K562 (cell line): ENCODE results near the gene S100A9. TPM values are rescaled to one million over a fixed set of nuclear protein-coding genes. Genes with fewer than 3 reads are reported as not detected.

Source experiments
- ATAC-seq: fragments of 200-7000 bp; cut with Tn5 transposase; 3 replicates; pipeline ENCODE4 v1.9.1; 2020; ENCODE audit warnings: moderate library complexity
- BruUV-seq: library from RNA; stranded (reverse); fragments of 400-500 nt; replicated peaks from 2 replicates; lab custom pipeline; 2021; lab: Mats Ljungman, UMichigan
- CTCF ChIA-PET: fragments of 300-600 bp; formaldehyde crosslinking; extraction: SDS; loops from one replicate; lab custom pipeline; 2021; ENCODE audit warnings: low intra/inter-chr PET ratio; lab: Yijun Ruan, JAX
- POLR2A ChIA-PET: fragments of 300-600, 350-650 bp; sonication (Branson Sonifier 250); formaldehyde crosslinking; extraction: SDS; loops from one replicate; lab custom pipeline; 2021; ENCODE audit warnings: antibody characterized with exemption, inconsistent platforms; lab: Yijun Ruan, JAX
- DNase-seq, 4 experiments: peaks; one replicate each; pipeline versions ENCODE4 v3.0.0 to v3.0.0-alpha.2; 2011 to 2018; ENCODE audit warnings: low spot score in 3 of 4, mixed read lengths in 3 of 4; ENCODE audit errors: extremely low read depth in 1 of 4
- FAIRE-seq: peaks from 2 replicates; lab custom pipeline; 2011; peaks lifted over from hg19 to GRCh38; lab: Jason Lieb, UNC
- H2AFZ ChIP-seq: 2 replicates; pipeline ENCODE4 v1.6.0; 2011; ENCODE audit warnings: low read depth, low read length, control low read depth, inconsistent platforms
- H3K27ac ChIP-seq: fragments of 200-600 bp; 3 replicates; pipeline ENCODE4 v1.8.0; 2011; ENCODE audit warnings: low read depth, mild to moderate bottlenecking, control low read depth, inconsistent platforms, low read length, moderate library complexity, mixed read lengths; ENCODE audit errors: extremely low read depth
- H3K27me3 ChIP-seq, 2 experiments: fragments of 300-600 bp in 1 of 2; 2 replicates in 1 of 2; 3 replicates in 1 of 2; pipeline versions ENCODE4 v1.6.0 to v1.8.0; 2011; ENCODE audit warnings: inconsistent platforms in 2 of 2, low read length in 2 of 2, mild to moderate bottlenecking in 1 of 2, mixed read lengths in 1 of 2, moderate library complexity in 1 of 2; ENCODE audit not compliant: control insufficient read depth in 2 of 2, insufficient read depth in 2 of 2
- H3K36me3 ChIP-seq: fragments of 300-600 bp; 3 replicates; pipeline ENCODE4 v1.8.0; 2011; ENCODE audit warnings: mild to moderate bottlenecking, low read length, inconsistent platforms; ENCODE audit not compliant: control insufficient read depth, insufficient read depth
- H3K4me1 ChIP-seq, 2 experiments: fragments of 200-600 bp in 1 of 2; replicated peaks in 1 of 2; 2 replicates in 1 of 2; 3 replicates in 1 of 2; pipeline versions ENCODE4 v1.5.1 to v1.8.0; 2011; ENCODE audit warnings: inconsistent platforms in 2 of 2, low read length in 2 of 2, mild to moderate bottlenecking in 1 of 2, mixed read lengths in 1 of 2, moderate library complexity in 1 of 2; ENCODE audit not compliant: control insufficient read depth in 2 of 2, insufficient read depth in 2 of 2
- H3K4me2 ChIP-seq: 2 replicates; pipeline ENCODE4 v1.6.1; 2011; ENCODE audit warnings: low read length, control low read depth, inconsistent platforms, mixed read lengths; ENCODE audit not compliant: insufficient read depth
- H3K4me3 ChIP-seq: fragments of 200-600 bp; sonication (generic), shearing (Covaris generic); 2 replicates; pipeline ENCODE4 v1.5.1; 2016; ENCODE audit warnings: control low read depth, inconsistent platforms
- H3K79me2 ChIP-seq: fragments of 200-600 bp; 3 replicates; pipeline ENCODE4 v1.8.0; 2011; ENCODE audit warnings: low read length, inconsistent platforms; ENCODE audit not compliant: control insufficient read depth, insufficient read depth
- H3K9ac ChIP-seq, 2 experiments: 2 replicates each; pipeline versions ENCODE4 v1.6.0 to v1.6.1; 2011; ENCODE audit warnings: low read depth in 2 of 2, low read length in 2 of 2, control low read depth in 1 of 2, inconsistent platforms in 1 of 2, mild to moderate bottlenecking in 1 of 2, mixed read lengths in 1 of 2; ENCODE audit not compliant: insufficient read depth in 1 of 2
- H3K9me1 ChIP-seq: one replicate; pipeline ENCODE4 v1.6.0; 2011; ENCODE audit warnings: inconsistent platforms, mild to moderate bottlenecking, low read length, moderate library complexity; ENCODE audit not compliant: control insufficient read depth, insufficient read depth
- H3K9me3 ChIP-seq: replicated peaks from 2 replicates; pipeline ENCODE4 v1.5.1; 2011; ENCODE audit warnings: low read depth, low read length, inconsistent platforms; ENCODE audit not compliant: control insufficient read depth, insufficient read depth
- H4K20me1 ChIP-seq: replicated peaks from 2 replicates; pipeline ENCODE4 v1.6.1; 2011; ENCODE audit warnings: low read length, inconsistent platforms, mixed read lengths; ENCODE audit not compliant: control insufficient read depth, insufficient read depth
- BMI1 ChIP-seq: fragments of 150-350 bp; IDR thresholded peaks from 2 replicates; pipeline ENCODE4 v1.6.1; 2014; ENCODE audit warnings: low read length
- DNMT1 ChIP-seq: fragments of 450-650 bp; IDR thresholded peaks from 2 replicates; pipeline ENCODE4 v1.6.1; 2016; ENCODE audit warnings: antibody characterized with exemption, mild to moderate bottlenecking
- NR4A1 ChIP-seq, 2 experiments: fragments of 250-450 bp in 1 of 2; fragments of 450-650 bp in 1 of 2; sonication (Bioruptor Pico) in 1 of 2; IDR thresholded peaks; 2 replicates each; pipeline versions ENCODE4 v1.4.0 to v1.6.1; 2016 to 2020; ENCODE audit warnings: mild to moderate bottlenecking in 2 of 2, missing compliant biosample characterization in 1 of 2, missing genetic modification characterization in 1 of 2, moderate library complexity in 1 of 2
- PML ChIP-seq: IDR thresholded peaks from 2 replicates; pipeline ENCODE4 v1.6.1; 2012; ENCODE audit warnings: low read length, inconsistent platforms
- POLR3G ChIP-seq: IDR thresholded peaks from 2 replicates; pipeline ENCODE4 v1.6.1; 2011; ENCODE audit not compliant: insufficient read length, insufficient replicate concordance; ENCODE audit errors: extremely low read depth
- SMC3 ChIP-seq: conservative IDR thresholded peaks from 2 replicates; pipeline ENCODE4 v1.6.1; 2011; ENCODE audit warnings: low read depth, low read length, improper control_type of control experiment; ENCODE audit not compliant: insufficient read depth
- SNIP1 ChIP-seq: fragments of 450-650 bp; IDR thresholded peaks from 2 replicates; pipeline ENCODE4 v1.7.1; 2017; ENCODE audit warnings: low read depth, mild to moderate bottlenecking
- TRIM24 ChIP-seq, 2 experiments: fragments of 450-650 bp; IDR thresholded peaks; 2 replicates each; pipeline ENCODE4 v1.6.1; 2016
- ZBTB1 ChIP-seq: sonication (generic); formaldehyde crosslinking; IDR thresholded peaks from 2 replicates; pipeline ENCODE4 v1.8.1; 2023; ENCODE audit warnings: missing genetic modification reagents, low read depth, mild to moderate bottlenecking, borderline replicate concordance
- ZFPM2 ChIP-seq: fragments of 250-450 bp; sonication (Bioruptor Pico); IDR thresholded peaks from 2 replicates; pipeline ENCODE4 v1.5.1; 2022; ENCODE audit warnings: mild to moderate bottlenecking
- ZFX ChIP-seq: sonication (generic); formaldehyde crosslinking; IDR thresholded peaks from 2 replicates; pipeline ENCODE4 v1.8.0; 2022; ENCODE audit warnings: mild to moderate bottlenecking, missing genetic modification reagents, moderate library complexity
- ZNF12 ChIP-seq: sonication (generic); formaldehyde crosslinking; IDR thresholded peaks from 2 replicates; pipeline ENCODE4 v1.4.0; 2020; ENCODE audit warnings: mild to moderate bottlenecking, missing genetic modification reagents
- ZNF124 ChIP-seq: sonication (generic); formaldehyde crosslinking; IDR thresholded peaks from 2 replicates; pipeline ENCODE4 v1.8.1; 2022; ENCODE audit warnings: missing genetic modification reagents
- ZNF444 ChIP-seq: fragments of 250-450 bp; sonication (Bioruptor Pico); IDR thresholded peaks from 2 replicates; pipeline ENCODE4 v1.4.0; 2020; ENCODE audit warnings: mild to moderate bottlenecking, moderate library complexity
- ZNF75A ChIP-seq: fragments of 450-650 bp; formaldehyde crosslinking; IDR thresholded peaks from 2 replicates; pipeline ENCODE4 v1.4.0; 2020; ENCODE audit warnings: mild to moderate bottlenecking
- WGBS: fragments of 100-300 bp; shearing (Covaris generic); methylation state at CpG from one replicate; pipeline ENCODE4 v1.1.6; 2016; ENCODE audit warnings: low coverage, mixed read lengths; ENCODE audit not compliant: insufficient coverage; ENCODE audit errors: missing lambda C conversion rate; 5-methylcytosine and 5-hydroxymethylcytosine counted together
- in situ Hi-C: fragments of 300-500 bp; cut with MboI; formaldehyde crosslinking; loops from 4 replicates; pipeline ENCODE4 v1.15.0; 2018; ENCODE audit warnings: inconsistent platforms, mixed read lengths
- intact Hi-C: fragments of 100-400 bp; cut with micrococcal nuclease; formaldehyde crosslinking; loops from 2 replicates; pipeline ENCODE4 v1.14.2; 2022
- polyA plus RNA-seq, 8 experiments: library from polyadenylated mRNA; depleted of rRNA in 4 of 8; stranded (reverse) in 5 of 8; unstranded in 3 of 8; fragments of >200 nt; fragmentation: Nextera tagmentation in 2 of 8; fragmentation: Illumina TruSeq in 1 of 8; extraction: Ambion mirVana in 2 of 8; extraction: Trizol in 1 of 8; gene quantifications; 2 replicates each; pipeline versions ENCODE4 v1.2.1 to v1.2.3, GENCODE V29; 2011 to 2014; ENCODE audit warnings: inconsistent platforms in 1 of 8, missing spikeins in 1 of 8
- total RNA-seq, 7 experiments: library from RNA; depleted of rRNA in 6 of 7; stranded (reverse); fragments of >200 nt in 6 of 7; fragmentation: Illumina TruSeq in 2 of 7; extraction: Trizol in 2 of 7; gene quantifications; 2 replicates each; pipeline versions ENCODE4 v1.2.1 to v1.2.3, GENCODE V29; 2011 to 2021; ENCODE audit warnings: low replicate concordance in 1 of 7
- TF ChIP-seq, protein P1 (sequence below): fragments of 250-450 bp; sonication (Bioruptor Pico); IDR thresholded peaks from 2 replicates; pipeline ENCODE4 v1.5.0; 2021; ENCODE audit warnings: mild to moderate bottlenecking, borderline replicate concordance
- TF ChIP-seq, protein P2 (sequence below): IDR thresholded peaks from 3 replicates; pipeline ENCODE4 v1.6.1; 2011; ENCODE audit warnings: borderline replicate concordance, mild to moderate bottlenecking; ENCODE audit not compliant: insufficient read length, insufficient read depth
- TF ChIP-seq, protein P3 (sequence below): fragments of 450-650 bp; IDR thresholded peaks from 2 replicates; pipeline ENCODE4 v1.6.1; 2016; ENCODE audit warnings: mild to moderate bottlenecking

S100A9 gene
- total and polyA plus RNA-seq, 9 of the 15 experiments (the other 6 are each of a cell fraction or from before 2014, with no cell fraction given) = 0.80 TPM; not detected in 8

DNA sequence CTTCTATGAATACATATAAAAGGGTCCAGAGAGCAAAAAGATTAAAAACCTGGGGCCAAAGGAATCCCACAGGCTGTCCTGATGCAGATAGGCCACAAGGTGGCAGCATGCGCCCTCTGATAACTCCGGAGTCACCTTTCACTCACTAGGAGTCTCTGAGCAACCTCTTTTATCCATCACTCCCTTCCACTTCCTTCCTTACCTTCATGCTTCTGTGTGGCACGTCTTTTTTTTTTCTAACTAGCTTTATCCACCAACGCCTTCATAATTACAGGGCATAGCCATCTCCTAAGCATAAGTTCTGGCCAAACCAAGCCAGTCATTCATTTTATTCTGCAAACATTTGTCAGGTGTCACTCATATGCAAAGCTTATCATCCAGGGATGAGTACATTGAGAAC lies 5.1 kb upstream of the S100A9 start:
- ATAC-seq (peak; percentile 85), DNase-seq (peak; percentile 79 to 82 (median 80)), FAIRE-seq (peak; percentile 90)
- Histone ChIP-seq H3K4me2 (no peak overlapping the region), H3K79me2 (no peaks in the 10 kb centered on the region), H3K9me3 (no peaks in the 10 kb centered on the region), H2AFZ (no peak overlapping the region), H3K9me1 (no peaks in the 10 kb centered on the region), H3K27ac (no peak overlapping the region), H4K20me1 (peaks cover 3% of the 10 kb centered on the region; the same call in 1 of the 2 replicates), H3K4me3 (no peak overlapping the region), H3K4me1 (peaks cover 0 to 3% of the 10 kb centered on the region in 2 experiments; a peak in 1 of 5 replicates), H3K9ac (no peak overlapping the region), H3K27me3 (peaks cover 7 to 31% of the 10 kb centered on the region in 2 experiments; a peak in 4 of 5 replicates), H3K36me3 (no peaks in the 10 kb centered on the region)
- ChIA-PET CTCF (interaction anchor here (0.6 to 3.1 kb wide), 7 partner anchors 13 to 1060 kb away, joined by 3 to 48 read pairs (median 3); partner anchors contain the start of gene PGLYRP3), POLR2A (interaction anchor here (1.6 to 2.6 kb wide), 3 partner anchors 9 to 143 kb away, joined by 3 to 9 read pairs (median 6); no protein-coding TSS in a partner anchor)
- WGBS = 2% methylated on average over 4 of the region's 4 CpGs
- intact Hi-C loops = loop anchor here (2.0 to 10.0 kb wide), 3 partner anchors 216 to 632 kb away; partner anchors contain the start of gene RAB13
- in situ Hi-C loops = loop anchor here (5.0 to 10.0 kb wide), 2 partner anchors 155 to 402 kb away; no protein-coding TSS in a partner anchor
- BruUV-seq = no TSS peak
- no peak for TF ChIP-seq ZFX (CRISPR knock-in tag)
- no peak for TF ChIP-seq DNMT1
- TF ChIP-seq SNIP1 = no peak
- no peak for TF ChIP-seq BMI1
- no peak for TF ChIP-seq NR4A1 (CRISPR knock-in tag; IDR thresholded peaks at IDR 0.05)
- no peak for TF ChIP-seq NR4A1 (tag; IDR thresholded peaks at IDR 0.05)
- TF ChIP-seq ZBTB1 = no peak
- TF ChIP-seq TRIM24 (IDR thresholded peaks at IDR 0.05) = no peak
- peak; percentile 82 for TF ChIP-seq SMC3
- TF ChIP-seq PML = no peak
- TF ChIP-seq ZFPM2 (CRISPR knock-in tag) = no peak
- no peak for TF ChIP-seq POLR3G
- TF ChIP-seq, protein P1, sequence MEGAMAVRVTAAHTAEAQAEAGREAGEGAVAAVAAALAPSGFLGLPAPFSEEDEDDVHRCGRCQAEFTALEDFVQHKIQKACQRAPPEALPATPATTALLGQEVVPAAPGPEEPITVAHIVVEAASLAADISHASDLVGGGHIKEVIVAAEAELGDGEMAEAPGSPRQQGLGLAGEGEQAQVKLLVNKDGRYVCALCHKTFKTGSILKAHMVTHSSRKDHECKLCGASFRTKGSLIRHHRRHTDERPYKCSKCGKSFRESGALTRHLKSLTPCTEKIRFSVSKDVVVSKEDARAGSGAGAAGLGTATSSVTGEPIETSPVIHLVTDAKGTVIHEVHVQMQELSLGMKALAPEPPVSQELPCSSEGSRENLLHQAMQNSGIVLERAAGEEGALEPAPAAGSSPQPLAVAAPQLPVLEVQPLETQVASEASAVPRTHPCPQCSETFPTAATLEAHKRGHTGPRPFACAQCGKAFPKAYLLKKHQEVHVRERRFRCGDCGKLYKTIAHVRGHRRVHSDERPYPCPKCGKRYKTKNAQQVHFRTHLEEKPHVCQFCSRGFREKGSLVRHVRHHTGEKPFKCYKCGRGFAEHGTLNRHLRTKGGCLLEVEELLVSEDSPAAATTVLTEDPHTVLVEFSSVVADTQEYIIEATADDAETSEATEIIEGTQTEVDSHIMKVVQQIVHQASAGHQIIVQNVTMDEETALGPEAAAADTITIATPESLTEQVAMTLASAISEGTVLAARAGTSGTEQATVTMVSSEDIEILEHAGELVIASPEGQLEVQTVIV (CRISPR knock-in tag) = no peak
- TF ChIP-seq ZNF124 (CRISPR knock-in tag) = no peak
- TF ChIP-seq ZNF444 (CRISPR knock-in tag) = no peak
- TF ChIP-seq, protein P2, sequence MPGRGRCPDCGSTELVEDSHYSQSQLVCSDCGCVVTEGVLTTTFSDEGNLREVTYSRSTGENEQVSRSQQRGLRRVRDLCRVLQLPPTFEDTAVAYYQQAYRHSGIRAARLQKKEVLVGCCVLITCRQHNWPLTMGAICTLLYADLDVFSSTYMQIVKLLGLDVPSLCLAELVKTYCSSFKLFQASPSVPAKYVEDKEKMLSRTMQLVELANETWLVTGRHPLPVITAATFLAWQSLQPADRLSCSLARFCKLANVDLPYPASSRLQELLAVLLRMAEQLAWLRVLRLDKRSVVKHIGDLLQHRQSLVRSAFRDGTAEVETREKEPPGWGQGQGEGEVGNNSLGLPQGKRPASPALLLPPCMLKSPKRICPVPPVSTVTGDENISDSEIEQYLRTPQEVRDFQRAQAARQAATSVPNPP = no peak
- TF ChIP-seq ZNF75A (CRISPR knock-in tag) = no peak
- TF ChIP-seq, protein P3, sequence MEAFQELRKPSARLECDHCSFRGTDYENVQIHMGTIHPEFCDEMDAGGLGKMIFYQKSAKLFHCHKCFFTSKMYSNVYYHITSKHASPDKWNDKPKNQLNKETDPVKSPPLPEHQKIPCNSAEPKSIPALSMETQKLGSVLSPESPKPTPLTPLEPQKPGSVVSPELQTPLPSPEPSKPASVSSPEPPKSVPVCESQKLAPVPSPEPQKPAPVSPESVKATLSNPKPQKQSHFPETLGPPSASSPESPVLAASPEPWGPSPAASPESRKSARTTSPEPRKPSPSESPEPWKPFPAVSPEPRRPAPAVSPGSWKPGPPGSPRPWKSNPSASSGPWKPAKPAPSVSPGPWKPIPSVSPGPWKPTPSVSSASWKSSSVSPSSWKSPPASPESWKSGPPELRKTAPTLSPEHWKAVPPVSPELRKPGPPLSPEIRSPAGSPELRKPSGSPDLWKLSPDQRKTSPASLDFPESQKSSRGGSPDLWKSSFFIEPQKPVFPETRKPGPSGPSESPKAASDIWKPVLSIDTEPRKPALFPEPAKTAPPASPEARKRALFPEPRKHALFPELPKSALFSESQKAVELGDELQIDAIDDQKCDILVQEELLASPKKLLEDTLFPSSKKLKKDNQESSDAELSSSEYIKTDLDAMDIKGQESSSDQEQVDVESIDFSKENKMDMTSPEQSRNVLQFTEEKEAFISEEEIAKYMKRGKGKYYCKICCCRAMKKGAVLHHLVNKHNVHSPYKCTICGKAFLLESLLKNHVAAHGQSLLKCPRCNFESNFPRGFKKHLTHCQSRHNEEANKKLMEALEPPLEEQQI = no peak
- no peak for TF ChIP-seq ZNF12 (CRISPR knock-in tag)
